Nephron (organoid): Measurements from ENCODE around the gene RDH8.
"Not testable (repeated sequence)": the region's sequence is repeated elsewhere in the genome, so short reads cannot be mapped to it uniquely, and the experiment has no call there.

Experiments
- H3K27ac Mint-ChIP-seq, 3 experiments: 2 replicates each; pipeline ENCODE4 v1.8.0; 2020; ENCODE audit warnings: mixed read lengths in 3 of 3, mild to moderate bottlenecking in 2 of 3, moderate library complexity in 1 of 3
- H3K27me3 Mint-ChIP-seq: 2 replicates; pipeline ENCODE4 v1.8.0; 2021; ENCODE audit warnings: low read depth, mild to moderate bottlenecking, moderate library complexity, mixed read lengths
- H3K36me3 Mint-ChIP-seq: 2 replicates; pipeline ENCODE4 v1.8.0; 2020; ENCODE audit warnings: low read depth, mixed read lengths
- H3K4me1 Mint-ChIP-seq: 2 replicates; pipeline ENCODE4 v1.8.0; 2020; ENCODE audit warnings: mixed read lengths
- H3K4me3 Mint-ChIP-seq, 3 experiments: 2 replicates each; pipeline ENCODE4 v1.8.0; 2020; ENCODE audit warnings: mild to moderate bottlenecking in 3 of 3, mixed read lengths in 3 of 3, moderate library complexity in 2 of 3
- H3K9me3 Mint-ChIP-seq: 2 replicates; pipeline ENCODE4 v1.8.0; 2020; ENCODE audit warnings: mixed read lengths
- TF ChIP-seq, protein P1 (sequence below), 3 experiments: fragments of 200-600 bp; sonication (generic); IDR thresholded peaks; one replicate each; pipeline ENCODE4 v1.5.0; 2021; ENCODE audit warnings: antibody characterized with exemption in 3 of 3; ENCODE audit not compliant: unreplicated experiment in 3 of 3

RDH8 gene

DNA sequence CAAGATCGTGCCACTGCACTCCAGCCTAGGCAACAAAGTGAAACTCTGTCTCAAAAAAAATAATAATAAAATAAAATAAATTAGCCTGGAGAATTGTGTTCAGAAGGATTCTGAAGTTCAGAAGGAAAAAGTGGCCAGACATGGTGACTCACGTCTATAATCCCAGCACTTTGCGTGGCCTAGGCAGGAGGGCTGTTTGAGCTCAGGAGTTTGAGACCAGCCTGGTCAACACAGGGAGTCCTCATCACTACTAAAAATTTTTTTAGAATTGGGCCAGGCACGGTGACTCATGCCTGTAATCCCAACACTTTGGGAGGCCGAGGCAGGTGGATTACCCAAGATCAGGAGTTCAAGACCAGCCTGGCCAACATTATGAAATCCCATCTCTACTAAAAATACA is 6.0 kb downstream of the RDH8 start:
- H3K4me3 Mint-ChIP-seq, result no peak overlapping the region
- TF ChIP-seq, protein P1, sequence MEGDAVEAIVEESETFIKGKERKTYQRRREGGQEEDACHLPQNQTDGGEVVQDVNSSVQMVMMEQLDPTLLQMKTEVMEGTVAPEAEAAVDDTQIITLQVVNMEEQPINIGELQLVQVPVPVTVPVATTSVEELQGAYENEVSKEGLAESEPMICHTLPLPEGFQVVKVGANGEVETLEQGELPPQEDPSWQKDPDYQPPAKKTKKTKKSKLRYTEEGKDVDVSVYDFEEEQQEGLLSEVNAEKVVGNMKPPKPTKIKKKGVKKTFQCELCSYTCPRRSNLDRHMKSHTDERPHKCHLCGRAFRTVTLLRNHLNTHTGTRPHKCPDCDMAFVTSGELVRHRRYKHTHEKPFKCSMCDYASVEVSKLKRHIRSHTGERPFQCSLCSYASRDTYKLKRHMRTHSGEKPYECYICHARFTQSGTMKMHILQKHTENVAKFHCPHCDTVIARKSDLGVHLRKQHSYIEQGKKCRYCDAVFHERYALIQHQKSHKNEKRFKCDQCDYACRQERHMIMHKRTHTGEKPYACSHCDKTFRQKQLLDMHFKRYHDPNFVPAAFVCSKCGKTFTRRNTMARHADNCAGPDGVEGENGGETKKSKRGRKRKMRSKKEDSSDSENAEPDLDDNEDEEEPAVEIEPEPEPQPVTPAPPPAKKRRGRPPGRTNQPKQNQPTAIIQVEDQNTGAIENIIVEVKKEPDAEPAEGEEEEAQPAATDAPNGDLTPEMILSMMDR (IDR thresholded peaks at IDR 0.05; ENCODE audit: unreplicated experiment in 3 of 3), result no peak
- H3K4me1 Mint-ChIP-seq, result no peaks in the 10 kb centered on the region
- H3K27me3 Mint-ChIP-seq, result peaks cover 22% of the 10 kb centered on the region
- no peak overlapping the region for H3K27ac Mint-ChIP-seq
- H3K9me3 Mint-ChIP-seq, result no peaks in the 10 kb centered on the region
- no peaks in the 10 kb centered on the region for H3K36me3 Mint-ChIP-seq

- TF ChIP-seq, protein P1 (IDR thresholded peaks at IDR 0.05; ENCODE audit: unreplicated experiment in 3 of 3), result no peak
- peaks cover 18% of the 10 kb centered on the region for H3K27me3 Mint-ChIP-seq
- no peak overlapping the region for H3K4me3 Mint-ChIP-seq
- no peak overlapping the region for H3K27ac Mint-ChIP-seq
- H3K36me3 Mint-ChIP-seq, result no peaks in the 10 kb centered on the region
- H3K4me1 Mint-ChIP-seq, result no peaks in the 10 kb centered on the region
- no peaks in the 10 kb centered on the region for H3K9me3 Mint-ChIP-seq
Observed at GRCh38 chr19:10020851-10021250, 7.6 kb downstream of the RDH8 start.

DNA sequence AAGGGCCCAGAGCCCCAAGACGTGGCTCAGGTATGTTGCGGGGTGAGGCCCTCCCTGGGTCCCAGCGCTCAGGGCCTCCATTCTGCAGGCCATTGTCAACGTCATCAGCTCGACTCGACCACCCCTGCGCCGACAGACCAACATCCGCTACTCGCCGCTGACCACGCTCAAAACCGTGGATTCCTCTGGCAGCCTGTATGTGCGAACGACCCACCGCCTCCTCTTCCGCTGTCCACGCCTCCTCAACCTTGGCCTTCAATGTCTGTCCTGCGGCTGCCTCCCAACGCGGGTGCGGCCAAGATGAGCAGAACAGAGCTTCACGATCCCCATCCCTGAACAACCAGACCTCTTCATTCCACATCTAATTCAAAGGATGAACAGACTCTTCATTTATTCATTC is 8.2 kb downstream of the RDH8 start:
- H3K27ac Mint-ChIP-seq, result no peak overlapping the region
- no peaks in the 10 kb centered on the region for H3K9me3 Mint-ChIP-seq
- H3K4me1 Mint-ChIP-seq, result no peaks in the 10 kb centered on the region
- TF ChIP-seq, protein P1 (IDR thresholded peaks at IDR 0.05; ENCODE audit: unreplicated experiment in 3 of 3), result no peak
- H3K27me3 Mint-ChIP-seq, result peaks cover 20% of the 10 kb centered on the region
- H3K36me3 Mint-ChIP-seq, result no peaks in the 10 kb centered on the region
- H3K4me3 Mint-ChIP-seq, result no peak overlapping the region

- TF ChIP-seq, protein P1 (IDR thresholded peaks at IDR 0.05; ENCODE audit: unreplicated experiment in 3 of 3), result no peak
- Mint-ChIP-seq H3K4me1 (no peaks in the 10 kb centered on the region), H3K36me3 (no peaks in the 10 kb centered on the region), H3K9me3 (no peaks in the 10 kb centered on the region), H3K27ac (no peak overlapping the region), H3K27me3 (peaks cover 23% of the 10 kb centered on the region), H3K4me3 (no peak overlapping the region)
Observed at GRCh38 chr19:10021863-10022262, 8.6 kb downstream of the RDH8 start.

DNA sequence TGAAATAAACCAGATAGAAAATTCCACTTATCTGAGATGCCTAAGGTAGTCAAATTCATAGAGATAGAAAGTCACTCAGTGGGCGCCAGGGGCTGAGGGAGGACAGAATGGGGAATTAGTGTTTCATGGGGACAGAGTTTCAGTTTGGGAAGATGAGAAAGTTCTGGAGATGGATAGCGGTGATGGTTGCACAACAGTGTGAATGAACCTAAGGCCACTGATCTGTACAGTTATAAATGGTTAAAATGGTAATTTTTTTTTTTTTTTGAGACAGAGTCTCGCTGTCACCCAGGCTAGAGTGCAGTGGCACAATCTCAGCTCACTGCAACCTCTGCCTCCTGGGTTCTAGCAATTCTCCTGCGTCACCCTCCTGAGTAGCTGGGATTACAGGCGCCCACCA is 9.8 kb downstream of the RDH8 start:
- H3K4me1 Mint-ChIP-seq, H3K36me3 Mint-ChIP-seq, H3K27ac Mint-ChIP-seq, H3K4me3 Mint-ChIP-seq, H3K9me3 Mint-ChIP-seq: not testable (repeated sequence)
- H3K27me3 Mint-ChIP-seq, result peaks cover 19% of the 10 kb centered on the region

DNA sequence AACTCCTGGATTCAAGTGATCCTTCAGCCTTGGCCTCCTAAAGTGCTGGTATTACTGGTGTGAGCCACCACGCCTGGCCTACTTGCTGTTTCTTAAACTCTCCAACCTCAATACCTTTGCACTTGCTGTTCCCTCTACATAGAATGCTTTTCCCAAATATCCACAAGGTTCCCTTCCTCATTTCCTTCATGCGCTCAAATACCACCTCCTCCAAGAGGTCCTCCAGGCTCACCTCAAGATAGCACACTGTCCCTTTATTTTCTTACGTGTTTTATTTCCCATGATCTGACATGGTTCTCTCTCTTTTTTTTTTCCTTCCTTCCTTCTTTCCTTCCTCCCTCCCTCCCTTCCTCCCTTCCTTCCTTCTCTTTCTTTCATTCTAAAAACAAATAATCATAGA is 13.5 kb downstream of the RDH8 start:
- Mint-ChIP-seq H3K27me3 (peaks cover 15% of the 10 kb centered on the region), H3K4me1 (peaks cover 6% of the 10 kb centered on the region), H3K27ac (no peak overlapping the region), H3K36me3 (no peaks in the 10 kb centered on the region), H3K4me3 (no peak overlapping the region), H3K9me3 (no peaks in the 10 kb centered on the region)
- TF ChIP-seq, protein P1 (IDR thresholded peaks at IDR 0.05; ENCODE audit: unreplicated experiment in 3 of 3), result no peak
